AG09309 (cell line): ENCODE data around the gene CBY1.

Experiments
- DNase-seq: peaks from one replicate; pipeline ENCODE4 v3.0.0-alpha.2; 2010; ENCODE audit warnings: low read depth
- H3K4me3 ChIP-seq: 2 replicates; pipeline ENCODE4 v1.5.1; 2011; ENCODE audit warnings: mild to moderate bottlenecking, low read depth, low read length, moderate library complexity; ENCODE audit not compliant: control insufficient read depth
- TF ChIP-seq, protein P1 (sequence below): IDR thresholded peaks from 2 replicates; pipeline ENCODE4 v1.5.1; 2011; ENCODE audit warnings: mild to moderate bottlenecking, low read depth, low read length, inconsistent platforms; ENCODE audit not compliant: insufficient read depth, control insufficient read depth; ENCODE audit errors: missing control alignments

CBY1 gene

DNA sequence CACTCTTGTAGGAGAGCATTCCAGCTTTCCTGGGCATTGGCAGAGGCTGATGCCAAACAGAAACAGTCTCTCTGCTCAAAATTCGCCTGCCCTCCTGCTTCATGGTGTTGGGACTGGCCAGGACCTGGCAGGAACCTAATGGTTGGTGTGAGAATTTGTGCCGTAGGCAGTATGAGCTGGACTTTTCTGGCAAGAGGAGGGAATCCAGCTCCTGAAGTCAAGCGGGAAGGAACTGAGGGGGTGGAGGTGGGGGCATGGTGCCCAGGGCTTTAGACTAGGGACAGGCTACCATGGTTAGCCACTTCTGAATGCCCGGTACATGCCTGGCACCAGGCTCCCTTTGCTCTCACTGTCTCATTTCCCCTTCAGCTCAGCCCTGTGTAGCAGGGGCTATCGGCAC, 18.4 kb downstream of the CBY1 start:
- TF ChIP-seq, protein P1, sequence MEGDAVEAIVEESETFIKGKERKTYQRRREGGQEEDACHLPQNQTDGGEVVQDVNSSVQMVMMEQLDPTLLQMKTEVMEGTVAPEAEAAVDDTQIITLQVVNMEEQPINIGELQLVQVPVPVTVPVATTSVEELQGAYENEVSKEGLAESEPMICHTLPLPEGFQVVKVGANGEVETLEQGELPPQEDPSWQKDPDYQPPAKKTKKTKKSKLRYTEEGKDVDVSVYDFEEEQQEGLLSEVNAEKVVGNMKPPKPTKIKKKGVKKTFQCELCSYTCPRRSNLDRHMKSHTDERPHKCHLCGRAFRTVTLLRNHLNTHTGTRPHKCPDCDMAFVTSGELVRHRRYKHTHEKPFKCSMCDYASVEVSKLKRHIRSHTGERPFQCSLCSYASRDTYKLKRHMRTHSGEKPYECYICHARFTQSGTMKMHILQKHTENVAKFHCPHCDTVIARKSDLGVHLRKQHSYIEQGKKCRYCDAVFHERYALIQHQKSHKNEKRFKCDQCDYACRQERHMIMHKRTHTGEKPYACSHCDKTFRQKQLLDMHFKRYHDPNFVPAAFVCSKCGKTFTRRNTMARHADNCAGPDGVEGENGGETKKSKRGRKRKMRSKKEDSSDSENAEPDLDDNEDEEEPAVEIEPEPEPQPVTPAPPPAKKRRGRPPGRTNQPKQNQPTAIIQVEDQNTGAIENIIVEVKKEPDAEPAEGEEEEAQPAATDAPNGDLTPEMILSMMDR = no peak
- H3K4me3 ChIP-seq = no peak overlapping the region
- no peak for DNase-seq

DNA sequence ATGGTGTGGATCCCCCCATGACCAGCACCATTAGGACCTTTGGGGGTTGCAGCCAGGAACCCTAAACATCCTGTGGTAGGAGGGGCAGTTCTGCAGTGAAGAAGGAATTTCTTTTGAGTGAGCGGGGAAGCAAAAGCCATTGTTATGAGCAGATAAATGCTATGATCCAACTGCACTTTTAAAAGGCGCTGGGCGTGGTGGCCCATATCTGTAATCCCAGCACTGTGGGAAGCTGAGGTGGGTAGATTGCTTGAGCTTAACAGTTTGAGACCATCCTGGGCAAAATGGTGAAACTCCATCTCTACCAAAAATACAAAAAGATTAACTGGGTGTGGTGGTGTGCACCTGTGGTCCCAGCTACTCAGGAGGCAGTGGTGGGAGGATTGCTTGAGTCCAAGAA, 19.4 kb downstream of the CBY1 start:
- TF ChIP-seq, protein P1 = no peak
- no peak for DNase-seq
- no peak overlapping the region for H3K4me3 ChIP-seq

DNA sequence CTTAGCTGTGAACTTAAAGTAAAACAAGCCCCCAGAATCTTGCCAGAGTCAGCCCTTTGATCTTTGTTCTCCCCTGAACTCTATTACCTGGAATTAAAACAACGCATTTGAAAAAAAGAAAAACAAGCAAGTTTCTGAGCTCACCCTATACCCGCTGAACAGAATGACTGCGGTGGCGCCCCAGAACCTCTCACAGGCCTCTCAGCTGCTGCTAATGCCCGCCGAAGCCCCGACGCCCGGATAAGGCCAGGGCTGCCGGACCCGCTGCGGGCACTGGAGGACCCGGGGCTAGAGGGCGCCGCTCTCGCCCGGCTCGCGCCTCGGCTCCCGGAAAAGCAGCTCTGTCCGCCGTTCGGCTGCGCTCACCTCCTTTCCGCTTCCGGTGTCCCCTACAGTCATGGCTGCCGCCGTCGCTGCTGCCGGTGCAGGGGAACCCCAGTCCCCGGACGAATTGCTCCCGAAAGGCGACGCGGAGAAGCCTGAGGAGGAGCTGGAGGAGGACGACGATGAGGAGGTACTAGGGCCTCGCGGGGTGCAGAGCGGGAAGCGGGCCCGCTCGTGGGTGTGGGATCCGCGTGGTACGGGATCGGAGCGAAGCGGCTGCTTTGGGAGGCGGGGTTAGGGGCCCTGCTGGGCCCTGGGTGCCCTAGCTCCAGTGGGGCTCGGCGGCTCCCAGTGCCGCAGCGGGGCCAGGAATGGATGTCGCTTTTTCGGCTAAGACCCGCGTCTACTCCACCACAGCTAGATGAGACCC, 25.3 kb downstream of the CBY1 start, which contains the start of gene TOMM22:
TOMM22 (plus strand) TSS at position 376 of the 754 bp plus-strand sequence; CDS start at position 398, 22 bp downstream.
- TF ChIP-seq, protein P1 = peak; percentile 54
- DNase-seq = no peak
- peak within 1 kb of the TSS; percentile 90 for H3K4me3 ChIP-seq

DNA sequence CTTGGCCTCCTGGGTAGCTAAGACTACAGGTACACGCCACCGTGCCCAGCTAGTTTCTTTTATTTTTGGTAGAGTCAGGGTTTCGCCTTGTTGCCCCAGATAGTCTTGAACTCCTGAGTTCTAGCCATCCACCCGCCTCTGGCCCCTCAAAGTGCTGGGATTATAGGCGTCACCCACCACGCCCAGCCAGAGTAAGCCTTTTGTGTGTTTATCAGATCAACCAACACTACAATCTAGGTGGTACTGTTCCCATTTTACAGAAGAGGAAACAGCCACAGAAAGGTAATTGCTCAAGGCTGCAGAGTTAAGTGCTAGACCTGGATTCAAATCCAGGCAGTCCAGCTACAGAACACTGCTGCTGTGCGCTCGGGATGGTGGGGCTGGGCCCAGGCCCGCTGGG, 28.5 kb downstream of the CBY1 start:
- no peak overlapping the region for H3K4me3 ChIP-seq
- TF ChIP-seq, protein P1 = no peak
- DNase-seq = no peak

DNA sequence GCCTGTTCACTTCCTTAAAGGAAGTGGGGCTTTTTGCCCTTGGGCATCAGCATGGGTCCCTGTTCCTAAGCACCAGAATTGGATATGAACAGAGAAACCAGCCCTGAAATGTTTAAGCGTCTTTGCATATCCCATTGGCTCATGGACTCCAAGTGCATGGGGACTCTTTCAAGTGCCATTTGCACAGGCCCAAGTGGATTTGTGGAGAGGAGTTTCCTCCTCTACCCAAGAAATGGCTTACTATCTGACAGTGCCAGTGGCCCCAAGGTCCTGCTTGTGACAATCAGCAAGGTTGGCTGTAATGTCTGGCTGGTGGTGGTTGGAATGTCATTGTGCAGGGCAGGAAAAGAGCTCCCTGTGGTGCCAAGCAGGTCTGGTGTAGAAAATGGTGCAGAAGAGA, 29.3 kb downstream of the CBY1 start:
- DNase-seq = no peak
- no peak overlapping the region for H3K4me3 ChIP-seq
- TF ChIP-seq, protein P1 = no peak

DNA sequence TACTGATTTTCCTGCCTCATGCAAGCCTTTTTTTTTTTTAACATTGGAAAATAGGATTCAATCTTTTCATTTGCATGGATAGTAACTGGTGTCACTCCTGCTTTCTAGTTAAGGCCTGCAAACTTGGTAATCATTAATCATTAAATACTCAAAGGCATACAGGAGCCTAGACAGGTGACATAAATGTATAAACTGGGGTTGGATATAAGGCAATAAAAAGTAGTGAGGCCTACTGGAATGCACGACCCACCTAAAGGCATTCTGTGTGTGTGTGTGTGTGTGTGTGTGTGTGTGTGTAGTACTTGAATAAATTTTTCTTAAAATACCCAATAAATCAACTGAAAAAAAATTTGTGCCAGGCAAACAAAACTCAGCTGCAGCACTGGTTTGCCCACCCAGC, 33.2 kb downstream of the CBY1 start:
- H3K4me3 ChIP-seq = no peak overlapping the region
- no peak for DNase-seq
- TF ChIP-seq, protein P1 = no peak

DNA sequence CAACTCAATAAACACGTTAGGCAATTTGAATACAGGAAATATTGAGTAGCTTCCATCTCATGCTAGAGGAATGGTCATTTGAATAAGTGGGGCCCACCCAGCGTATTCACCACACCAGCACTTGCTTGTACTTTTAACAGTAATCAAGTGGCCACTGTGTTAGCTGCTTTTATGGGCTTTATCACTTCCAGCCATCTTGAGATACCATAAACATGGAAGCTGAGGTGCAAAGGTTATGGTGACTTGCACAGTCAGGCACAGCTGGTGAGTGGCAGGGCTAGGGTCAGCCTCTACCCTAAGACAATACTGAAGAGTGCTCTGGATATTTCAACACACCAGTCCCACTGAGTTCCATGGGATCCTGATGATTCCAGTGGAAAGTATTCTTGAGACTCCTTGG, 37.6 kb downstream of the CBY1 start:
- TF ChIP-seq, protein P1 = no peak
- no peak for DNase-seq

More for the DNA sequence above, 37.6 kb downstream of the CBY1 start:
- H3K4me3 ChIP-seq = no peak overlapping the region
